HL-60 (cell line): ENCODE data around the gene LRBA.
A peak's percentile ranks its signal among the peaks of the same experiment; 100 is the strongest.

ENCODE experiments used
- DNase-seq, 2 experiments: peaks; one replicate each; pipeline ENCODE4 v3.0.0-alpha.2; 2010 to 2020; ENCODE audit warnings: low read depth in 1 of 2, low spot score in 1 of 2
- H3K27ac ChIP-seq: fragments of 250-450 bp; sonication (Bioruptor Pico); replicated peaks from 2 replicates; pipeline ENCODE4 v1.5.1; 2020; ENCODE audit warnings: mild to moderate bottlenecking, moderate library complexity
- H3K27me3 ChIP-seq: fragments of 250-450 bp; sonication (Bioruptor Pico); 2 replicates; pipeline ENCODE4 v1.5.1; 2021; ENCODE audit warnings: mild to moderate bottlenecking, moderate library complexity; ENCODE audit not compliant: insufficient read depth, poor library complexity, severe bottlenecking
- H3K4me3 ChIP-seq: replicated peaks from 2 replicates; pipeline ENCODE4 v1.5.1; 2011; ENCODE audit warnings: mild to moderate bottlenecking, control low read depth, low read length; ENCODE audit not compliant: insufficient read depth
- CTCF ChIP-seq: IDR thresholded peaks from one replicate; pipeline ENCODE4 v1.5.1; 2011; ENCODE audit warnings: low read length, control low read depth, inconsistent platforms; ENCODE audit not compliant: insufficient read depth
- GABPA ChIP-seq: IDR thresholded peaks from 2 replicates; pipeline ENCODE4 v1.6.1; 2012; ENCODE audit warnings: low read depth
- POLR2AphosphoS5 ChIP-seq: IDR thresholded peaks from 2 replicates; pipeline ENCODE4 v1.6.1; 2012; ENCODE audit warnings: low read depth
- REST ChIP-seq: IDR thresholded peaks from 2 replicates; pipeline ENCODE4 v1.6.1; 2012; ENCODE audit warnings: low read depth; ENCODE audit not compliant: insufficient replicate concordance
- SPI1 ChIP-seq: IDR thresholded peaks from 2 replicates; pipeline ENCODE4 v1.6.1; 2012; ENCODE audit warnings: low read depth, mild to moderate bottlenecking, borderline replicate concordance

LRBA gene

GRCh38 chr4:150354214-150354796 lies 660.8 kb downstream of the LRBA start:
- H3K27ac ChIP-seq: no peak overlapping the region

GRCh38 chr4:150348079-150348478 lies 667.0 kb downstream of the LRBA start:
- no peak for TF ChIP-seq CTCF
- no peak for TF ChIP-seq POLR2AphosphoS5
- TF ChIP-seq GABPA: no peak
- no peak for TF ChIP-seq REST
- no peak for TF ChIP-seq SPI1
- DNase-seq: peak in 1 of 2 experiments; percentile 18
- Histone ChIP-seq H3K4me3 (no peak overlapping the region), H3K27ac (no peak overlapping the region), H3K27me3 (no peaks in the 10 kb centered on the region)

More at GRCh38 chr4:150354214-150354796, 660.8 kb downstream of the LRBA start:
- Histone ChIP-seq H3K27me3 (no peaks in the 10 kb centered on the region), H3K4me3 (no peak overlapping the region)
- TF ChIP-seq CTCF (no peak), POLR2AphosphoS5 (no peak), REST (no peak), SPI1 (no peak), GABPA (no peak)
- DNase-seq: no peak

GRCh38 chr4:150345207-150345744 lies 669.8 kb downstream of the LRBA start:
- no peak overlapping the region for H3K27ac ChIP-seq
- H3K27me3 ChIP-seq: no peaks in the 10 kb centered on the region
- no peak for TF ChIP-seq POLR2AphosphoS5
- TF ChIP-seq CTCF: no peak
- TF ChIP-seq REST: no peak
- no peak for TF ChIP-seq SPI1
- DNase-seq: no peak
- no peak overlapping the region for H3K4me3 ChIP-seq
